HepG2 (cell line): ENCODE results near the gene PTEN.
A peak's percentile ranks its signal among the peaks of the same experiment; 100 is the strongest.

Source experiments
- FOXA1 ChIP-seq, 2 experiments: fragments of 450-650 bp in 1 of 2; sonication (generic) in 1 of 2; formaldehyde crosslinking in 1 of 2; IDR thresholded peaks; 2 replicates each; pipeline versions ENCODE4 v1.4.0 to v1.6.1; 2016 to 2020; ENCODE audit warnings: missing genetic modification reagents in 1 of 2
- POLR2A ChIP-seq, 2 experiments: IDR thresholded peaks; 2 replicates each; pipeline ENCODE4 v1.6.1; 2011; ENCODE audit warnings: low read depth in 2 of 2, low read length in 2 of 2, mild to moderate bottlenecking in 1 of 2, moderate library complexity in 1 of 2; ENCODE audit not compliant: insufficient read depth in 1 of 2

DNA sequence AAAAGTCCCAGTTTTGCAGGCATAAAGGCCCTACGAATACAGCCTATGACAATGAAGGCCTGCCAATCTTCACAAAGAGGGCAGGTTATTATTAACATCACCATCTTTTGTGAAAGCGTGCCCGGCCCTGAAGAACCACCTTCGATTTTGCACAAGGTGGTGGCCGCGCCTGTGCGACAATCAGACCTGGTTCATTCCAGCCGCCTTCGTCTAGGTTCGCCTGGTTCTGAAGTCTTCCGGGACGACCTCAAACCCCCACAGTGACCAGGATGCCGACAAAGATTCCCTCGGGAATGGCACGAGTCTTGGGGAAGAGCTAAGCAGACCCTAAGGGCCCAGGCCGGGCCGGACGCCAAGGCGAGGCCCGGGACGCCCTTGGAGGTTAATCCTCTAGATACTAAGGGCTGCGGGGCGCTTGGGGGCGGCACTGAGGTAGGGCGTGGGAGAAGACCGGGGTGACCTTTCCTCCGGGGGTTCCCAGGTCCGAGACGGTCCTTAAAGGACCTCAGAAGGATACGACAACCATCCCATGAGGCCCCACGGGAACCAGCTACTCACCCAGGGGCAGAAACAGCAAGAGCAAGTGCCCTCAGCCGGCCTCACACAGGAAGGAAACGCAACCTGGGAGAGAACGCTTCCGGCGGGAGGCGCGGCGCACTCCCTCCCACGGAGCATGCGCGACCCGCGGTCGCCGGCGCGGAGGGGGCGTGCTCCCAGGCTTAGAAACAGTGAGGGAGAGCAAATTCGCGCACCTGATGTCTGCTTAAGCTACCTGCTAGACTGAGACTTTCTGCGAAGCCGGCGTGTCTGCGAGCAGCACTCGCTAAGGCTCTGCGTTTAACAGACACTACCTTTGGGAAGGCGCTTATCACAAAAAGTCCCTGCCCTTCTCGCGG, 45.6 kb upstream of the PTEN start, which contains the start of gene ATAD1:
- TF ChIP-seq POLR2A (IDR thresholded peaks at IDR 0.05; ENCODE audit: insufficient read depth in 1 of 2, low read depth in 2 of 2, low read length in 2 of 2): peak; percentile 88 to 90
- TF ChIP-seq FOXA1 (IDR thresholded peaks at IDR 0.05): no peak
- no peak for TF ChIP-seq FOXA1 (CRISPR knock-in tag; IDR thresholded peaks at IDR 0.05)
